AG10803 (cell line): ENCODE results near the gene FOXP1.

Experiments
- DNase-seq: peaks from one replicate; pipeline ENCODE4 v3.0.0; 2010; ENCODE audit warnings: low read depth
- H3K4me3 ChIP-seq: 2 replicates; pipeline ENCODE4 v1.5.1; 2011; ENCODE audit warnings: mild to moderate bottlenecking, low read length, control low read depth
- CTCF ChIP-seq: conservative IDR thresholded peaks from 2 replicates; pipeline ENCODE4 v1.5.1; 2011; ENCODE audit warnings: mild to moderate bottlenecking, low read length, control low read depth, inconsistent platforms

FOXP1 gene

GRCh38 chr3:71030748-71031147 is 552.8 kb downstream of the FOXP1 start:
- TF ChIP-seq CTCF, result no peak

GRCh38 chr3:71029770-71030169 is 553.8 kb downstream of the FOXP1 start:
- no peak for DNase-seq
- TF ChIP-seq CTCF, result no peak
- H3K4me3 ChIP-seq, result no peak overlapping the region

More at GRCh38 chr3:71030748-71031147, 552.8 kb downstream of the FOXP1 start:
- no peak overlapping the region for H3K4me3 ChIP-seq
- no peak for DNase-seq

GRCh38 chr3:71028802-71029201 is 554.7 kb downstream of the FOXP1 start:
- no peak for DNase-seq
- no peak overlapping the region for H3K4me3 ChIP-seq
- TF ChIP-seq CTCF, result no peak

DNA sequence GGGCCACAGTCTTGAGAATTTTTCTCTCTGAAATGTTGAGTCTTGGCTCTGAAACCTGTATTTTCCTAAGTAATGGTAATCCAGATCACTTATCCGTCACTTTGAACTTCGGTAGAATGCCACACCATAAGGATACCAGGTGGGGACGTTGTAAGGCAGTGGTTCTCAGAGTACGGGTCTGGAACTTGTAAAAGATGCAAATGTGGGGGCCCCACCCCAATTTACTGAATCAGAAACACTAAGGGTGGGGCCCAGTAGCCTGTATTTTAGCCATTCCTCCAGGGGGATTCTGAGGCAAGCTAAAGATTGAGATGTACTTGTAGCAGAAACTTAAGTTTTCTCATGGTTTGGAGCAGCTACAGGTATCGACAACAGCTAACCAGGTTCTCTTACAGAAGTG is 555.3 kb downstream of the FOXP1 start:
- H3K4me3 ChIP-seq, result no peak overlapping the region
- TF ChIP-seq CTCF, result no peak
- DNase-seq, result no peak

- peak; percentile 39 for DNase-seq
- no peak for TF ChIP-seq CTCF
- no peak overlapping the region for H3K4me3 ChIP-seq
Measured at GRCh38 chr3:71026634-71027578, 556.6 kb downstream of the FOXP1 start.

GRCh38 chr3:71025516-71025915 is 558.0 kb downstream of the FOXP1 start:
- H3K4me3 ChIP-seq, result no peak overlapping the region
- DNase-seq, result no peak
- TF ChIP-seq CTCF, result no peak

- no peak for TF ChIP-seq CTCF
- DNase-seq, result no peak
- H3K4me3 ChIP-seq, result no peak overlapping the region
Measured at GRCh38 chr3:71025010-71025409, 558.5 kb downstream of the FOXP1 start.
